HCT116 (cell line): ENCODE measurements around the gene HCRTR1. TPM values are rescaled to one million over a fixed set of nuclear protein-coding genes. Genes with fewer than 3 reads are reported as not detected.

Experiments
- ATAC-seq: fragments of 200-7000 bp; cut with Tn5 transposase; 2 replicates; pipeline ENCODE4 v1.9.1; 2020; ENCODE audit warnings: mild to moderate bottlenecking, moderate library complexity
- BruUV-seq: library from RNA; stranded (reverse); fragments of 400-500 nt; replicated peaks from 2 replicates; lab custom pipeline; 2021; lab: Mats Ljungman, UMichigan
- CTCF ChIA-PET: fragments of 300-600 bp; sonication (Branson Sonifier 250); formaldehyde crosslinking; loops from one replicate; lab custom pipeline; 2021; ENCODE audit warnings: antibody characterized with exemption; lab: Charles Lee
- POLR2A ChIA-PET: fragments of 300-600, 350-600 bp; sonication (Branson Sonifier 250); formaldehyde crosslinking; loops from one replicate; lab custom pipeline; 2021; ENCODE audit warnings: antibody characterized with exemption; lab: Charles Lee
- RAD21 ChIA-PET, 2 experiments: fragments of 300-600 bp; sonication (Branson Sonifier 250); formaldehyde crosslinking; loops; one replicate each; lab custom pipeline; 2023; ENCODE audit warnings: low total read pairs in 2 of 2; ENCODE audit not compliant: uncharacterized antibody in 2 of 2, unreplicated experiment in 2 of 2, low non-redundant PET in 1 of 2; lab: Charles Lee
- DNase-seq: peaks from one replicate; pipeline ENCODE4 v3.0.0-alpha.2; 2010; ENCODE audit warnings: low read depth, low spot score
- H2AFZ ChIP-seq: fragments of 200-600 bp; shearing (Covaris generic), sonication (generic); 2 replicates; pipeline ENCODE4 v1.6.1; 2017; ENCODE audit warnings: low read depth, mixed run types, mixed read lengths, antibody characterized with exemption, low read length; ENCODE audit not compliant: poor library complexity, severe bottlenecking
- H3K27ac ChIP-seq: 2 replicates; pipeline ENCODE4 v1.5.1; 2012; ENCODE audit warnings: low read depth, low read length
- H3K27me3 ChIP-seq: fragments of 200-600 bp; sonication (generic); 2 replicates; pipeline ENCODE4 v1.6.1; 2016; ENCODE audit warnings: mixed run types, low read length, mixed read lengths; ENCODE audit not compliant: insufficient read depth
- H3K36me3 ChIP-seq, 2 experiments: fragments of 200-500 bp in 1 of 2; fragments of 200-600 bp in 1 of 2; sonication (Bioruptor generic) in 1 of 2; sonication (generic) in 1 of 2; 2 replicates each; pipeline versions ENCODE4 v1.5.1 to v1.6.1; 2014 to 2016; ENCODE audit warnings: low read length in 2 of 2, inconsistent platforms in 1 of 2, mixed read lengths in 1 of 2, mixed run types in 1 of 2; ENCODE audit not compliant: insufficient read depth in 2 of 2, control insufficient read depth in 1 of 2
- H3K4me1 ChIP-seq, 2 experiments: fragments of 200-600 bp in 1 of 2; sonication (generic) in 1 of 2; 2 replicates each; pipeline versions ENCODE4 v1.5.1 to v1.6.1; 2012 to 2017; ENCODE audit warnings: low read length in 2 of 2, inconsistent platforms in 1 of 2, mild to moderate bottlenecking in 1 of 2, mixed read lengths in 1 of 2, mixed run types in 1 of 2, moderate library complexity in 1 of 2; ENCODE audit not compliant: insufficient read depth in 2 of 2, control insufficient read depth in 1 of 2
- H3K4me2 ChIP-seq: fragments of 200-600 bp; sonication (generic); 2 replicates; pipeline ENCODE4 v1.6.1; 2017; ENCODE audit warnings: mixed run types, low read length, mixed read lengths
- H3K4me3 ChIP-seq, 2 experiments: fragments of 200-600 bp in 1 of 2; sonication (generic) in 1 of 2; replicated peaks in 1 of 2; 2 replicates each; pipeline ENCODE4 v1.5.1; 2011 to 2016; ENCODE audit warnings: low read length in 2 of 2, control low read depth in 1 of 2, low read depth in 1 of 2, mild to moderate bottlenecking in 1 of 2, mixed read lengths in 1 of 2, mixed run types in 1 of 2
- H3K79me2 ChIP-seq: fragments of 200-600 bp; sonication (generic); 2 replicates; pipeline ENCODE4 v1.6.1; 2017; ENCODE audit warnings: mild to moderate bottlenecking, mixed run types, low read length, moderate library complexity, mixed read lengths; ENCODE audit not compliant: insufficient read depth
- H3K9ac ChIP-seq: fragments of 200-600 bp; sonication (generic); 2 replicates; pipeline ENCODE4 v1.6.1; 2016; ENCODE audit warnings: low read length, mixed read lengths
- H3K9me2 ChIP-seq: fragments of 200-600 bp; sonication (generic), shearing (Covaris generic); 2 replicates; pipeline ENCODE4 v1.6.1; 2017; ENCODE audit warnings: mixed run types, mild to moderate bottlenecking, moderate library complexity; ENCODE audit not compliant: insufficient read depth
- H3K9me3 ChIP-seq, 2 experiments: fragments of 200-500 bp in 1 of 2; fragments of 200-600 bp in 1 of 2; sonication (Bioruptor generic) in 1 of 2; sonication (generic) in 1 of 2; 2 replicates each; pipeline ENCODE4 v1.6.1; 2014 to 2017; ENCODE audit warnings: low read length in 2 of 2, mixed read lengths in 2 of 2, inconsistent platforms in 1 of 2, low read depth in 1 of 2, mild to moderate bottlenecking in 1 of 2, mixed run types in 1 of 2, moderate library complexity in 1 of 2; ENCODE audit not compliant: control insufficient read depth in 1 of 2, insufficient read depth in 1 of 2
- H4K20me1 ChIP-seq: fragments of 200-600 bp; sonication (generic), shearing (Covaris generic); 2 replicates; pipeline ENCODE4 v1.6.1; 2017; ENCODE audit warnings: mixed run types, mild to moderate bottlenecking, moderate library complexity; ENCODE audit not compliant: insufficient read depth
- CTCF ChIP-seq, 3 experiments: fragments of 200-600 bp in 1 of 3; sonication (generic) in 1 of 3; IDR thresholded peaks in 2 of 3; conservative IDR thresholded peaks in 1 of 3; 2 replicates each; pipeline ENCODE4 v1.5.1; 2012 to 2017; ENCODE audit warnings: low read depth in 2 of 3, low read length in 2 of 3, antibody characterized with exemption in 1 of 3, borderline replicate concordance in 1 of 3, control low read depth in 1 of 3, mild to moderate bottlenecking in 1 of 3, mixed read lengths in 1 of 3, mixed run types in 1 of 3, moderate library complexity in 1 of 3; ENCODE audit not compliant: insufficient read depth in 1 of 3
- POLR2AphosphoS5 ChIP-seq: IDR thresholded peaks from 2 replicates; pipeline ENCODE4 v1.6.1; 2011; ENCODE audit warnings: mild to moderate bottlenecking, low read depth, low read length, moderate library complexity
- ZBTB33 ChIP-seq: IDR thresholded peaks from 2 replicates; pipeline ENCODE4 v1.6.1; 2011; ENCODE audit warnings: mild to moderate bottlenecking, low read length, moderate library complexity; ENCODE audit not compliant: insufficient replicate concordance; ENCODE audit errors: extremely low read depth
- ZFX ChIP-seq: fragments of 450-650 bp; IDR thresholded peaks from 2 replicates; pipeline ENCODE4 v1.6.1; 2017
- intact Hi-C: fragments of 100-400 bp; cut with micrococcal nuclease; formaldehyde crosslinking; loops from 2 replicates; pipeline ENCODE4 v1.10.0; 2022
- total RNA-seq: library from RNA; stranded (reverse); gene quantifications from one replicate; pipeline ENCODE4 v1.2.1, GENCODE V29; 2021; ENCODE audit not compliant: unreplicated experiment

The HCRTR1 gene
- total RNA-seq, 1 experiment from 2014 or later: not detected

- ATAC-seq (no peak), DNase-seq (no peak)
- H3K9me3 ChIP-seq: no peaks in the 10 kb centered on the region
- intact Hi-C loops: no loop called here
- H2AFZ ChIP-seq: no peak overlapping the region
- H3K4me3 ChIP-seq: no peak overlapping the region
- ChIA-PET RAD21 (no interaction called here), CTCF (no interaction called here), POLR2A (no interaction called here)
- H3K27me3 ChIP-seq: no peaks in the 10 kb centered on the region
- H3K4me2 ChIP-seq: peak overlapping the region; percentile 12
- no TSS peak for BruUV-seq
- no peaks in the 10 kb centered on the region for H4K20me1 ChIP-seq
- H3K4me1 ChIP-seq: peaks cover 36 to 66% of the 10 kb centered on the region in 2 experiments
- TF ChIP-seq ZFX (no peak), ZBTB33 (no peak), POLR2AphosphoS5 (no peak), CTCF (IDR thresholded peaks at IDR 0.05 in 2 of 3, conservative IDR thresholded peaks at IDR 0.05 in 1 of 3; ENCODE audit: borderline replicate concordance in 1 of 3, insufficient read depth in 1 of 3, low read depth in 2 of 3, low read length in 2 of 3) (no peak)
- H3K79me2 ChIP-seq: peaks cover 32% of the 10 kb centered on the region
- H3K9me2 ChIP-seq: no peaks in the 10 kb centered on the region
- peaks cover 0 to 31% of the 10 kb centered on the region in 2 experiments; a peak in 1 of 4 replicates for H3K36me3 ChIP-seq
- H3K9ac ChIP-seq: no peak overlapping the region
- peak overlapping the region; percentile 17; the same call in 1 of the 2 replicates for H3K27ac ChIP-seq
Observed at GRCh38 chr1:31583082-31583994, 34.2 kb upstream of the HCRTR1 start.
